OCI-LY3 (cell line): ENCODE data around the gene C5.

Experiments
- EZH2phosphoT487 ChIP-seq: fragments of 200-600 bp; shearing (Covaris generic); IDR thresholded peaks from 2 replicates; pipeline ENCODE4 v1.6.1; 2018; ENCODE audit warnings: antibody characterized with exemption, mixed run types, low read depth
- TF ChIP-seq, protein P1 (sequence below): fragments of 200-600, 300-600 bp; sonication (generic); IDR thresholded peaks from 2 replicates; pipeline ENCODE4 v1.5.1; 2014; ENCODE audit warnings: antibody characterized with exemption, low read length, low read depth

DNA sequence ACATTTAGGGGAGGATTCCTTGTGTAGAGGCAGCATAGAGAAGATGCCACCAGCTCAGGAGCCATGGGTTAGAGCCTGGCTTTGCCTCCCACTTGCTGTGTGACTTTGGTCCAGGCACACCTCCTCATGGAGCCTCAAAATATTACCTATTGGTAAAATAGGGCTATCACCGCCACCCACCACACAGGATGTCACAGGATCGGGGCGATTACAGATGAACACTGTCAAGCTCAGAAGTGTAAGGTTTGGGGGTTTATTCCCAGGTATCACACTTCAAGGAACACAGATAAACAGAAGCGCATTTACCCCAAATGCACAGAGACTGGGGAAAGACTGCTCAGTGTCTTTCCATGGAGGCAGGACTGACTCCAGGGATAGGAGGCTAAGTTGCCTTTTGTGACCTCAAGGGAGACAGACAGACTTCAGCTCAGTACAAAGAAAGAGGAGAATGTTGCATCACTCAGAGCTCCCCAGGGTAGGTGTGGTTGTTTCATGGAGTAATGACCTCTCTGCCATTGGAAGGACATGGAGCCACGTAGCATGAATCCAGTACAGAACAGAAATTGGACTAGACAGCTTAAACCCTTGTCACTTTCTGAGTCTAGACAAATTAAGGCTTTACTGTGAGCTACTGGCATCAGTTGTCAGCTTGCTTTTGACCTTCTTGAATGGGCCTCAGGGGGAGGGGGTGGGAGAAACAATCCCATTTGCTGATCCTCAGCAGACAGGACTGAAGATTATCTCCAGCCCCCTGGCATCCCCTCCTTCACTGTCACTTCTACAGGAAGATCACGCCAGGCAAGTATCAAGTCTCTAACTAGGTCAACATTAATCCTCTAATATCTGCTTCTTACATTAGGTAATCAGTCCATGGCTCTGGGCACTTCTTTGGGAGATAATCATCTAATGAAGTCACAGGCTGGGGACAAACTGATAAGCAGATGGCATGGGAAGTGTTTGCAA, 130.0 kb downstream of the C5 start:
- TF ChIP-seq, protein P1, sequence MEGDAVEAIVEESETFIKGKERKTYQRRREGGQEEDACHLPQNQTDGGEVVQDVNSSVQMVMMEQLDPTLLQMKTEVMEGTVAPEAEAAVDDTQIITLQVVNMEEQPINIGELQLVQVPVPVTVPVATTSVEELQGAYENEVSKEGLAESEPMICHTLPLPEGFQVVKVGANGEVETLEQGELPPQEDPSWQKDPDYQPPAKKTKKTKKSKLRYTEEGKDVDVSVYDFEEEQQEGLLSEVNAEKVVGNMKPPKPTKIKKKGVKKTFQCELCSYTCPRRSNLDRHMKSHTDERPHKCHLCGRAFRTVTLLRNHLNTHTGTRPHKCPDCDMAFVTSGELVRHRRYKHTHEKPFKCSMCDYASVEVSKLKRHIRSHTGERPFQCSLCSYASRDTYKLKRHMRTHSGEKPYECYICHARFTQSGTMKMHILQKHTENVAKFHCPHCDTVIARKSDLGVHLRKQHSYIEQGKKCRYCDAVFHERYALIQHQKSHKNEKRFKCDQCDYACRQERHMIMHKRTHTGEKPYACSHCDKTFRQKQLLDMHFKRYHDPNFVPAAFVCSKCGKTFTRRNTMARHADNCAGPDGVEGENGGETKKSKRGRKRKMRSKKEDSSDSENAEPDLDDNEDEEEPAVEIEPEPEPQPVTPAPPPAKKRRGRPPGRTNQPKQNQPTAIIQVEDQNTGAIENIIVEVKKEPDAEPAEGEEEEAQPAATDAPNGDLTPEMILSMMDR = no peak
- TF ChIP-seq EZH2phosphoT487 = no peak
